Activated CD8-positive, alpha-beta T cell treated with anti-CD3 and anti-CD28 coated beads for 36 hours (primary cell): ENCODE data around the gene R3HDM2. TPM values are rescaled to one million over a fixed set of nuclear protein-coding genes. Genes with fewer than 3 reads are reported as not detected.

Experiments used
- ATAC-seq: fragments of 200-7000 bp; cut with Tn5 transposase; one replicate; pipeline ENCODE4 v1.10.0; 2021; ENCODE audit warnings: mild to moderate bottlenecking, moderate library complexity
- CTCF ChIA-PET: fragments of 350-600 bp; sonication (Branson Sonifier 250); formaldehyde crosslinking; loops from one replicate; lab custom pipeline; 2021; ENCODE audit warnings: antibody characterized with exemption; lab: Charles Lee
- POLR2A ChIA-PET: fragments of 350-600 bp; sonication (Branson Sonifier 250); formaldehyde crosslinking; loops from one replicate; lab custom pipeline; 2021; ENCODE audit warnings: antibody characterized with exemption; lab: Charles Lee
- DNase-seq: peaks from one replicate; pipeline ENCODE4 v3.0.0-alpha.2; 2020
- H3K27ac Mint-ChIP-seq: one replicate; pipeline ENCODE4 v1.8.0; 2021; ENCODE audit warnings: mild to moderate bottlenecking, mixed read lengths
- H3K27me3 Mint-ChIP-seq: one replicate; pipeline ENCODE4 v1.8.0; 2021; ENCODE audit warnings: mixed read lengths
- H3K36me3 Mint-ChIP-seq: one replicate; pipeline ENCODE4 v1.8.0; 2021; ENCODE audit warnings: low read depth, mixed read lengths
- H3K4me1 Mint-ChIP-seq: one replicate; pipeline ENCODE4 v1.8.0; 2021; ENCODE audit warnings: low read depth, mixed read lengths
- H3K4me3 Mint-ChIP-seq: one replicate; pipeline ENCODE4 v1.8.0; 2021; ENCODE audit warnings: mild to moderate bottlenecking, moderate library complexity, mixed read lengths
- H3K9me3 Mint-ChIP-seq: one replicate; pipeline ENCODE4 v1.8.0; 2021; ENCODE audit warnings: mixed read lengths
- CTCF ChIP-seq: fragments of 200-600 bp; IDR thresholded peaks from one replicate; pipeline ENCODE4 v1.8.0; 2022; ENCODE audit warnings: antibody characterized with exemption, mild to moderate bottlenecking
- intact Hi-C: fragments of 100-400 bp; cut with micrococcal nuclease; formaldehyde crosslinking; loops from one replicate; pipeline ENCODE4 v1.10.0; 2022
- total RNA-seq, 2 experiments: library from RNA; stranded (reverse); gene quantifications; one replicate each; pipeline ENCODE4 v1.2.3, GENCODE V29; 2021

The R3HDM2 gene
- total RNA-seq, 2 experiments from 2014 or later = 33.2 to 44.0 TPM

- H3K36me3 Mint-ChIP-seq = peaks cover 3% of the 10 kb centered on the region
- peaks cover 79% of the 10 kb centered on the region for H3K27me3 Mint-ChIP-seq
- no peaks in the 10 kb centered on the region for H3K9me3 Mint-ChIP-seq
- H3K27ac Mint-ChIP-seq = no peak overlapping the region
- ATAC-seq = no peak
- H3K4me1 Mint-ChIP-seq = peaks cover 55% of the 10 kb centered on the region
- ChIA-PET CTCF (interaction anchor here (0.6 to 13.6 kb wide), 3 partner anchors 6 to 40 kb away, joined by 3 to 431 read pairs (median 215); partner anchors contain the start of gene NXPH4), POLR2A (interaction anchor here (1.1 to 12.7 kb wide), 3 partner anchors 8 to 236 kb away, joined by 3 to 238 read pairs (median 5); a partner anchor contains a TSS)
- intact Hi-C loops = no loop called here
- TF ChIP-seq CTCF = no peak
- H3K4me3 Mint-ChIP-seq = no peak overlapping the region
- DNase-seq = no peak
Observed at GRCh38 chr12:57222286-57223190, 208.3 kb downstream of the R3HDM2 start.

DNA sequence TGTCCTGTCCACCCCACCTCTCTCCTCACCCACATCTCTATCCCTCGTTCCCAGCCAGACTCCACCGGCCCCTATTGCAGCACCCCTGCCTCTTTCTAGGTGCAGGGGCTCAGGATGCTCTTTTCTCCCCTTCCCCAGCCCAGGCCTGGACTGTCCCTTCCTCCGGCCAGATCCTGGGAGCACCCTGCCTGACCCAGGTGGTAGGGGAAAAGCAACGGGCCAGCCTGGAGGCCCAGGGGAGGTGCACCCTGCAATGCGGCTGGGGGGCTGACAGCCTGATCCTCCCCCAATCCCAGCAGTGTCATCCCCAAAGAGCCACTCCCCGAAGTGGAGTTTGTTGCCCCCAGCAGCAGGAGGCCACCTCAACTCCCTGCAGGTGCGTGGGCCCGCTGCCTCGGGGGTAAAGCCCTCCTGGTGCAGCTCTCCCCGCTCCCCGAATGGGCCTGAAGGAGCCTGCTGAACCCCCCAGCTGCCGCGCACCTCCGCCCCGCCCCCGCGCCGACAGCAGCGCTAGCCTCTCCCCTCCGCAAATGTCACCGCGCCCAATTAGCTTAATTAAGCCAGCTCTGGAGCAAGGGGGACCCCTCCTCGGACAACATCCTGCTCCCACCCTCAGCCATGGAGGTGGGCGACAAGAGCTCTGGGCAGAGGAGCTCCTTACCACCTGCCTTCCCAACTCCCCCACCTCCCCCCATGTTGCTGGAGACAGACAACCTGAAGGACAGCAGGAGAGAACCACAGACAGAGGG lies 209.5 kb downstream of the R3HDM2 start:
- H3K4me3 Mint-ChIP-seq = no peak overlapping the region
- POLR2A ChIA-PET = interaction anchor here (1.1 to 12.7 kb wide), 3 partner anchors 9 to 237 kb away, joined by 3 to 238 read pairs (median 4); a partner anchor contains a TSS
- H3K27me3 Mint-ChIP-seq = peaks cover 75% of the 10 kb centered on the region
- H3K36me3 Mint-ChIP-seq = peaks cover 3% of the 10 kb centered on the region
- DNase-seq = peak; percentile 49
- intact Hi-C loops = no loop called here
- H3K9me3 Mint-ChIP-seq = no peaks in the 10 kb centered on the region
- H3K4me1 Mint-ChIP-seq = peaks cover 49% of the 10 kb centered on the region
- no peak for TF ChIP-seq CTCF
- no peak for ATAC-seq
- CTCF ChIA-PET = interaction anchor here (1.0 to 13.6 kb wide), 2 partner anchors 8 to 20 kb away, joined by 4 to 431 read pairs; a partner anchor contains a TSS
- H3K27ac Mint-ChIP-seq = no peak overlapping the region

DNA sequence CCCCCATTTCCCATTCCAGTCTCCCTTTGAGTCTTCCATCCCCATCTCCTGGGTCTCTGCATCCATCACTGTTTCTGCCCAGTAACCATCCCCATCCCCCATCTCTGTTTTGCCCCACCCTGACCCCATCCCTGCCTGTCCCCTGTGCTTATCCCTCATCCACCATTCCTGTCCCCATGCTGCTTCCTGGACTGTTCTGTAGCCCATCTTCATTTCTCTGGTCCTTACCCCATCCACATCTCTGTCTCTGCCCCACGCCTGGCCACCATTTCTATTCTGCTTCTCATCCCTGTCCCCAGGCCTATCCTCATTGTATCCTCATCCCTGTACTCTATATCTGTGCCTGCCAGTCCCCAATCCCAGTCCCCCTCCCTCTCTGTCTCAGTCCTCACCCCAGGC lies 210.1 kb downstream of the R3HDM2 start:
- H3K9me3 Mint-ChIP-seq = no peaks in the 10 kb centered on the region
- no peak overlapping the region for H3K4me3 Mint-ChIP-seq
- TF ChIP-seq CTCF = no peak
- no peak for ATAC-seq
- ChIA-PET POLR2A (interaction anchor here (1.1 to 12.7 kb wide), 2 partner anchors 10 to 17 kb away, joined by 4 to 238 read pairs; a partner anchor contains a TSS), CTCF (interaction anchor here (1.0 to 13.6 kb wide), 2 partner anchors 7 to 20 kb away, joined by 4 to 431 read pairs; a partner anchor contains a TSS)
- H3K27me3 Mint-ChIP-seq = peaks cover 75% of the 10 kb centered on the region
- peaks cover 3% of the 10 kb centered on the region for H3K36me3 Mint-ChIP-seq
- no peak overlapping the region for H3K27ac Mint-ChIP-seq
- peaks cover 45% of the 10 kb centered on the region for H3K4me1 Mint-ChIP-seq
- DNase-seq = no peak
- intact Hi-C loops = no loop called here

DNA sequence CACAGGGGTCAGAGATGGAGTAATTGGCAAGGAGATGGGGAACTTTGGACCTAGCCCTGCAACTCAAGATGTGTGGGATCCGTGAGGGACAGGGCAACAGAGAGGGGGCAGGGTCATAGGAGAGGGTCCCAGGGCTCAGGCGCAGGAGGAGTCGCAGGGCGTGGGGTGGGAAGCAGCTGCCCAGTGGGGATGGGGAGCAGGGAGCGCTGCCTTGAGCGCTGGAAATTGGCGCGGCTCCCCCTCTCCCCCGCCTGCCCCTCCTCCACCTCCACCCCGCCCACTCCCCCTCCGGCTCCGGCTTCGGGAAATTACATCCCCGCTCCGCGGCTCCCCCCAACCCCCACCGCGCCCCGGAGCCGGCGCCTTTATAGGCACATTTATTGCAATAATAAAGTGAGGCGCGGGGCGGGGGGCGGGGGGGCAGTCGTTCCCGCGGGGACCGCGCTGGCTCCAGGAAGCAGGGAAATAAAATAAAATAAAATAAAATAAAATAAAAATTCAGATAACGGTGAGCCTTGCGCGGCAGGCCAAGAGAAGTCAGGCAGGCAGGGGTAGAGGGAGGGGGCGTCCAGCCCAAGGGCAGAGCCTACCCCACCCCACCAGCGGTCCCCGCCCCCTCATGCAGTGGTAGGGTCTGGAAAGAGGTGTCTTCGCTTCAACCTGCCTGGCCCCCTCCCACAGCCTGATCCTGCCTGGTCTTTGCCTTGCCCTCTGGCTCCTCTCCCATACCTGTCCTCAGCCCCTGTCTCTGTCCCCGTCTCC lies 210.7 kb downstream of the R3HDM2 start:
- no peak for TF ChIP-seq CTCF
- POLR2A ChIA-PET = interaction anchor here (1.7 to 8.2 kb wide), 2 partner anchors 9 to 20 kb away, joined by 8 to 99 read pairs; partner anchors contain the start of gene SHMT2
- Mint-ChIP-seq H3K36me3 (no peaks in the 10 kb centered on the region), H3K27me3 (peaks cover 77% of the 10 kb centered on the region), H3K4me3 (no peak overlapping the region), H3K9me3 (no peaks in the 10 kb centered on the region), H3K27ac (no peak overlapping the region), H3K4me1 (peaks cover 46% of the 10 kb centered on the region)
- CTCF ChIA-PET = interaction anchor here (1.5 to 8.8 kb wide), 3 partner anchors 8 to 96 kb away, joined by 3 to 397 read pairs (median 215); partner anchors contain the start of gene SHMT2
- intact Hi-C loops = no loop called here
- no peak for DNase-seq
- ATAC-seq = no peak
